ENCODE results near the gene CCSAP. TPM values are rescaled to one million over a fixed set of nuclear protein-coding genes. Genes with fewer than 3 reads are reported as not detected.
A peak's percentile ranks its signal among the peaks of the same experiment; 100 is the strongest.

CCSAP gene
- total RNA-seq, 1 experiment from 2014 or later = 8.6 TPM

DNA sequence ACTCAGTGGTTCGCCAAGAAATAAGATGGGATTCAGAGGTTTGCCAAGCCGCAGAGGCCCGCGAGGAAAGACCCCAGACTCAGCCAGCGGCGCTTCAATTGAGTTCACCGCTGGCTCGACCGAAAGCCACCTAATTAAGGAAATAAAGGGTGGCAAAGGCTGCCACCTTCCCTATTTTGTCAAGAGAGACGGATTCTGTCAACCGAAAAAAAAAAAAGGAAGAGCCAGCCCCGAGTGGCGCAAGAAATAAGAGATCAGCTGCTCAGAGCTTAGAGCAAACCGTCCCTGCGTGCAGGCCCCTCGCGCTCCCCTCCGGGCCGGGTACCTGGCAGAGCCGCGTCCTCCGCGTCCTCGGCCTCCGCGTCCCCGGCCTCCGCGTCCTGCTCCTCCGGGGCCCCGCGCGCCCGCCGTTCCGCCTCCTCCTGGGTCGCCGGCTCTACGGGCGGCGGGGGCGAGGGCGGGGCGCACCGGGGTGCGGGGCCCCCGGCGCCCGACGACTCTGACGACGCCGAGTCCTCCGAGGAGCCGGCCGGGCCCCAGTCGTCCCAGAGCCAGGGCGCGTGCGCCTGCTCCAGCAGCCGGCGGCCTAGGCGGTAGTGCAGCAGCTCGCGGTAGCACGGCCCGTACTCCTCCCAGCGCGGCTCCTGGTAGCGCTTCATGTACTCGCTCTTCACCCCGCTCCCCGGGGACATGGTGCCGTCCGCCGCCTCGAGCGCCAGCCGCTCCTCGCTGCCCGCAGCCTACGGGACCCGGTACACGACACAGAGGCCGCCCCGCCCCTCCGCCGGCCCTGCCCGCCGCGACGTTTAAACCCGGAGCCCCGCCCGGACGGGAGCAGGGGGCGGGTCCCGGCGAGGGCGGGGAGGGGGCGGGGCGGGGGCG lies 832 bp downstream of the CCSAP start (continued):
- TF ChIP-seq, protein P1, sequence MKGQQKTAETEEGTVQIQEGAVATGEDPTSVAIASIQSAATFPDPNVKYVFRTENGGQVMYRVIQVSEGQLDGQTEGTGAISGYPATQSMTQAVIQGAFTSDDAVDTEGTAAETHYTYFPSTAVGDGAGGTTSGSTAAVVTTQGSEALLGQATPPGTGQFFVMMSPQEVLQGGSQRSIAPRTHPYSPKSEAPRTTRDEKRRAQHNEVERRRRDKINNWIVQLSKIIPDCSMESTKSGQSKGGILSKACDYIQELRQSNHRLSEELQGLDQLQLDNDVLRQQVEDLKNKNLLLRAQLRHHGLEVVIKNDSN (CRISPR knock-in tag; IDR thresholded peaks at IDR 0.05) = no peak
- TF ChIP-seq ETV6 (CRISPR knock-in tag; IDR thresholded peaks at IDR 0.05) (0 out of 2 replicates have a peak, but pooled peaks have one; percentile 47), FOXK1 (CRISPR knock-in tag; IDR thresholded peaks at IDR 0.05) (peak; percentile 35; the same call in 1 of the 2 replicates), TCF7 (CRISPR knock-in tag; IDR thresholded peaks at IDR 0.05; ENCODE audit: low read depth) (no peak), MXD4 (CRISPR knock-in tag; IDR thresholded peaks at IDR 0.05; ENCODE audit: borderline replicate concordance) (no peak), OVOL2 (CRISPR knock-in tag; IDR thresholded peaks at IDR 0.05; ENCODE audit: borderline replicate concordance) (no peak), TP53 (CRISPR knock-in tag; IDR thresholded peaks at IDR 0.05) (no peak), RELA (CRISPR knock-in tag; IDR thresholded peaks at IDR 0.05; ENCODE audit: borderline replicate concordance) (no peak), FOXJ3 (CRISPR knock-in tag; IDR thresholded peaks at IDR 0.05; ENCODE audit: borderline replicate concordance) (no peak), NFATC4 (CRISPR knock-in tag; IDR thresholded peaks at IDR 0.05) (no peak), SOX15 (CRISPR knock-in tag; IDR thresholded peaks at IDR 0.05) (no peak)
- TF ChIP-seq, protein P2, sequence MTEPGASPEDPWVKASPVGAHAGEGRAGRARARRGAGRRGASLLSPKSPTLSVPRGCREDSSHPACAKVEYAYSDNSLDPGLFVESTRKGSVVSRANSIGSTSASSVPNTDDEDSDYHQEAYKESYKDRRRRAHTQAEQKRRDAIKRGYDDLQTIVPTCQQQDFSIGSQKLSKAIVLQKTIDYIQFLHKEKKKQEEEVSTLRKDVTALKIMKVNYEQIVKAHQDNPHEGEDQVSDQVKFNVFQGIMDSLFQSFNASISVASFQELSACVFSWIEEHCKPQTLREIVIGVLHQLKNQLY (CRISPR knock-in tag; IDR thresholded peaks at IDR 0.05) = no peak
- TF ChIP-seq, protein P3, sequence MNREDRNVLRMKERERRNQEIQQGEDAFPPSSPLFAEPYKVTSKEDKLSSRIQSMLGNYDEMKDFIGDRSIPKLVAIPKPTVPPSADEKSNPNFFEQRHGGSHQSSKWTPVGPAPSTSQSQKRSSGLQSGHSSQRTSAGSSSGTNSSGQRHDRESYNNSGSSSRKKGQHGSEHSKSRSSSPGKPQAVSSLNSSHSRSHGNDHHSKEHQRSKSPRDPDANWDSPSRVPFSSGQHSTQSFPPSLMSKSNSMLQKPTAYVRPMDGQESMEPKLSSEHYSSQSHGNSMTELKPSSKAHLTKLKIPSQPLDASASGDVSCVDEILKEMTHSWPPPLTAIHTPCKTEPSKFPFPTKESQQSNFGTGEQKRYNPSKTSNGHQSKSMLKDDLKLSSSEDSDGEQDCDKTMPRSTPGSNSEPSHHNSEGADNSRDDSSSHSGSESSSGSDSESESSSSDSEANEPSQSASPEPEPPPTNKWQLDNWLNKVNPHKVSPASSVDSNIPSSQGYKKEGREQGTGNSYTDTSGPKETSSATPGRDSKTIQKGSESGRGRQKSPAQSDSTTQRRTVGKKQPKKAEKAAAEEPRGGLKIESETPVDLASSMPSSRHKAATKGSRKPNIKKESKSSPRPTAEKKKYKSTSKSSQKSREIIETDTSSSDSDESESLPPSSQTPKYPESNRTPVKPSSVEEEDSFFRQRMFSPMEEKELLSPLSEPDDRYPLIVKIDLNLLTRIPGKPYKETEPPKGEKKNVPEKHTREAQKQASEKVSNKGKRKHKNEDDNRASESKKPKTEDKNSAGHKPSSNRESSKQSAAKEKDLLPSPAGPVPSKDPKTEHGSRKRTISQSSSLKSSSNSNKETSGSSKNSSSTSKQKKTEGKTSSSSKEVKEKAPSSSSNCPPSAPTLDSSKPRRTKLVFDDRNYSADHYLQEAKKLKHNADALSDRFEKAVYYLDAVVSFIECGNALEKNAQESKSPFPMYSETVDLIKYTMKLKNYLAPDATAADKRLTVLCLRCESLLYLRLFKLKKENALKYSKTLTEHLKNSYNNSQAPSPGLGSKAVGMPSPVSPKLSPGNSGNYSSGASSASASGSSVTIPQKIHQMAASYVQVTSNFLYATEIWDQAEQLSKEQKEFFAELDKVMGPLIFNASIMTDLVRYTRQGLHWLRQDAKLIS (CRISPR knock-in tag; IDR thresholded peaks at IDR 0.05; ENCODE audit: borderline replicate concordance) = no peak
- TF ChIP-seq, protein P4, sequence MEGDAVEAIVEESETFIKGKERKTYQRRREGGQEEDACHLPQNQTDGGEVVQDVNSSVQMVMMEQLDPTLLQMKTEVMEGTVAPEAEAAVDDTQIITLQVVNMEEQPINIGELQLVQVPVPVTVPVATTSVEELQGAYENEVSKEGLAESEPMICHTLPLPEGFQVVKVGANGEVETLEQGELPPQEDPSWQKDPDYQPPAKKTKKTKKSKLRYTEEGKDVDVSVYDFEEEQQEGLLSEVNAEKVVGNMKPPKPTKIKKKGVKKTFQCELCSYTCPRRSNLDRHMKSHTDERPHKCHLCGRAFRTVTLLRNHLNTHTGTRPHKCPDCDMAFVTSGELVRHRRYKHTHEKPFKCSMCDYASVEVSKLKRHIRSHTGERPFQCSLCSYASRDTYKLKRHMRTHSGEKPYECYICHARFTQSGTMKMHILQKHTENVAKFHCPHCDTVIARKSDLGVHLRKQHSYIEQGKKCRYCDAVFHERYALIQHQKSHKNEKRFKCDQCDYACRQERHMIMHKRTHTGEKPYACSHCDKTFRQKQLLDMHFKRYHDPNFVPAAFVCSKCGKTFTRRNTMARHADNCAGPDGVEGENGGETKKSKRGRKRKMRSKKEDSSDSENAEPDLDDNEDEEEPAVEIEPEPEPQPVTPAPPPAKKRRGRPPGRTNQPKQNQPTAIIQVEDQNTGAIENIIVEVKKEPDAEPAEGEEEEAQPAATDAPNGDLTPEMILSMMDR (IDR thresholded peaks at IDR 0.05) = no peak
- TF ChIP-seq, protein P5, sequence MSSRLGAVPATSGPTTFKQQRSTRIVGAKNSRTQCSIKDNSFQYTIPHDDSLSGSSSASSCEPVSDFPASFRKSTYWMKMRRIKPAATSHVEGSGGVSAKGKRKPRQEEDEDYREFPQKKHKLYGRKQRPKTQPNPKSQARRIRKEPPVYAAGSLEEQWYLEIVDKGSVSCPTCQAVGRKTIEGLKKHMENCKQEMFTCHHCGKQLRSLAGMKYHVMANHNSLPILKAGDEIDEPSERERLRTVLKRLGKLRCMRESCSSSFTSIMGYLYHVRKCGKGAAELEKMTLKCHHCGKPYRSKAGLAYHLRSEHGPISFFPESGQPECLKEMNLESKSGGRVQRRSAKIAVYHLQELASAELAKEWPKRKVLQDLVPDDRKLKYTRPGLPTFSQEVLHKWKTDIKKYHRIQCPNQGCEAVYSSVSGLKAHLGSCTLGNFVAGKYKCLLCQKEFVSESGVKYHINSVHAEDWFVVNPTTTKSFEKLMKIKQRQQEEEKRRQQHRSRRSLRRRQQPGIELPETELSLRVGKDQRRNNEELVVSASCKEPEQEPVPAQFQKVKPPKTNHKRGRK (CRISPR knock-in tag; IDR thresholded peaks at IDR 0.05; ENCODE audit: borderline replicate concordance) = no peak
- TF ChIP-seq, protein P6, sequence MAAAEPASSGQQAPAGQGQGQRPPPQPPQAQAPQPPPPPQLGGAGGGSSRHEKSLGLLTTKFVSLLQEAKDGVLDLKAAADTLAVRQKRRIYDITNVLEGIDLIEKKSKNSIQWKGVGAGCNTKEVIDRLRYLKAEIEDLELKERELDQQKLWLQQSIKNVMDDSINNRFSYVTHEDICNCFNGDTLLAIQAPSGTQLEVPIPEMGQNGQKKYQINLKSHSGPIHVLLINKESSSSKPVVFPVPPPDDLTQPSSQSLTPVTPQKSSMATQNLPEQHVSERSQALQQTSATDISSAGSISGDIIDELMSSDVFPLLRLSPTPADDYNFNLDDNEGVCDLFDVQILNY (CRISPR knock-in tag; IDR thresholded peaks at IDR 0.05) = 0 out of 2 replicates have a peak, but pooled peaks have one; percentile 27
